ENCODE data around the gene CIC. TPM values are rescaled to one million over a fixed set of nuclear protein-coding genes. Genes with fewer than 3 reads are reported as not detected.

Gene CIC
- total RNA-seq = 10.4 TPM

DNA sequence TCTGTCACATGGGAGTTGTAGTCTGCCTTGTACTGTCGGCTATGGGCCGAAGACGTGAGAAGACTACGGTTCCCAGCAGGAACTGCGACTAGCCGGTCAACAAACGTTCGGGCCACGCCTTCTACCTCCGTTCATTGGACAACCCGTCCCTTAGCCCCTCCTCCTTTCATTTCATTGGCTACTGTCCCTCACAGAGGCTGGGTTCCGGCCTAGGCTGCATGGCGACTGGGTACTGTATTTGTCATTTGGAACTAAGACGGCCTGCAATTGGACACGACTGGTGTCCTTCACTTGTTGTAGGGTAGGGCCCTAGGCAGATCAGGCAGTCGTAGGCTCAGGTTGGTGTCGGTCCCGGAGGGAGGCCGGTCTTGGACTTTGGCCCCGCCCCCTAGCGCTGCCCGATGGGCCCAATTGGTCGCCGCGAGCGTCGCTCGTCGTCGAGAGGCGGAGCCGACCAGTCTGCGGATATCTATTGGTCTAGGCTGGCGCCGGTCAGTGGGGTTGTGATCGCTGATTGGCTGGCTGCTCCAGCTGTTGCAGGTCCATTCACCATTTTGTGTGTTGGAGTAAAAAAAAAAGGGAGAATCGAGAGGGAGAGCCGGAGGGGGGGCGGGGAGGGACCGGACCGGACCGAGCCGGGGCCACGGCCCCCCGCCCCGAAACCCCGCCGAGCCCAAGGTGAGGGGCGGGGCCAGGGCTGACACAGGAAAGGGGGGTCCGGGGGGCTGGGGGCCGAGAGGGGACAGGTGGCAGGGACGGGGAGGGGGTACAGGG lies at the start of gene CIC:
TSS of gene CIC (plus strand) at position 549 of the 774 bp plus-strand sequence. CDS start 2,532 bp downstream, outside the sequence.
- Histone ChIP-seq H3K9me3 (ENCODE audit: control insufficient read depth in 3 of 3, low read length in 3 of 3) (no peaks in the 10 kb centered on the region), H3K27me3 (ENCODE audit: control insufficient read depth in 3 of 3, insufficient read depth in 3 of 3, low read length in 3 of 3) (no peaks in the 10 kb centered on the region), H3K4me3 (ENCODE audit: low read length in 3 of 3) (peak within 1 kb of the TSS; percentile 82 to 93 (median 91)), H3K4me1 (ENCODE audit: control insufficient read depth in 3 of 3, insufficient read depth in 3 of 3, low read length in 3 of 3) (peaks cover 29 to 42% (median 38%) of the 10 kb centered on the region in 3 donors), H3K36me3 (ENCODE audit: control insufficient read depth in 3 of 3, insufficient read depth in 3 of 3, low read length in 3 of 3) (peaks cover 10 to 24% (median 13%) of the 10 kb centered on the region in 3 donors), H3K27ac (ENCODE audit: low read depth, low read length) (peak within 1 kb of the TSS; percentile 99), H3K9ac (ENCODE audit: low read depth in 1 of 3, low read length in 3 of 3) (peak within 1 kb of the TSS; percentile 94 to 99 (median 98))

GRCh38 chr19:42219812-42220750 lies 49.0 kb upstream of the CIC start, which contains the start of gene ZNF526:
TSS of gene ZNF526 (plus strand) at chr19:42220312. CDS start at chr19:42224404, 4,092 bp downstream.
- H3K27ac ChIP-seq (ENCODE audit: low read depth, low read length) = peak within 1 kb of the TSS; percentile 89
- no peaks in the 10 kb centered on the region for H3K9me3 ChIP-seq (ENCODE audit: control insufficient read depth in 3 of 3, low read length in 3 of 3)
- H3K4me3 ChIP-seq (ENCODE audit: low read length in 3 of 3) = peak within 1 kb of the TSS; percentile 93 to 95 (median 94)
- no peaks in the 10 kb centered on the region for H3K27me3 ChIP-seq (ENCODE audit: control insufficient read depth in 3 of 3, insufficient read depth in 3 of 3, low read length in 3 of 3)
- peaks cover 13 to 15% (median 15%) of the 10 kb centered on the region in 3 donors for H3K36me3 ChIP-seq (ENCODE audit: control insufficient read depth in 3 of 3, insufficient read depth in 3 of 3, low read length in 3 of 3)
- peaks cover 35 to 59% (median 39%) of the 10 kb centered on the region in 3 donors for H3K4me1 ChIP-seq (ENCODE audit: control insufficient read depth in 3 of 3, insufficient read depth in 3 of 3, low read length in 3 of 3)
- peak within 1 kb of the TSS; percentile 90 to 96 (median 94) for H3K9ac ChIP-seq (ENCODE audit: low read depth in 1 of 3, low read length in 3 of 3)

- H3K4me3 ChIP-seq (ENCODE audit: low read length in 3 of 3) = peak overlapping the region; percentile 93 to 95 (median 94)
- peaks cover 16 to 20% (median 16%) of the 10 kb centered on the region in 3 donors for H3K36me3 ChIP-seq (ENCODE audit: control insufficient read depth in 3 of 3, insufficient read depth in 3 of 3, low read length in 3 of 3)
- H3K27ac ChIP-seq (ENCODE audit: low read depth, low read length) = peak overlapping the region; percentile 89
- peak overlapping the region; percentile 90 to 96 (median 94) for H3K9ac ChIP-seq (ENCODE audit: low read depth in 1 of 3, low read length in 3 of 3)
- no peaks in the 10 kb centered on the region for H3K27me3 ChIP-seq (ENCODE audit: control insufficient read depth in 3 of 3, insufficient read depth in 3 of 3, low read length in 3 of 3)
- H3K9me3 ChIP-seq (ENCODE audit: control insufficient read depth in 3 of 3, low read length in 3 of 3) = no peaks in the 10 kb centered on the region
- H3K4me1 ChIP-seq (ENCODE audit: control insufficient read depth in 3 of 3, insufficient read depth in 3 of 3, low read length in 3 of 3) = peaks cover 33 to 52% (median 36%) of the 10 kb centered on the region in 3 donors
Measured at GRCh38 chr19:42220751-42221097, 48.3 kb upstream of the CIC start.

GRCh38 chr19:42224940-42225717 lies 43.9 kb upstream of the CIC start:
- no peak overlapping the region for H3K9ac ChIP-seq (ENCODE audit: low read depth in 1 of 3, low read length in 3 of 3)
- no peak overlapping the region for H3K4me3 ChIP-seq (ENCODE audit: low read length in 3 of 3)
- no peaks in the 10 kb centered on the region for H3K27me3 ChIP-seq (ENCODE audit: control insufficient read depth in 3 of 3, insufficient read depth in 3 of 3, low read length in 3 of 3)
- H3K27ac ChIP-seq (ENCODE audit: low read depth, low read length) = no peak overlapping the region
- H3K36me3 ChIP-seq (ENCODE audit: control insufficient read depth in 3 of 3, insufficient read depth in 3 of 3, low read length in 3 of 3) = peaks cover 39 to 50% (median 47%) of the 10 kb centered on the region in 3 donors
- no peaks in the 10 kb centered on the region for H3K9me3 ChIP-seq (ENCODE audit: control insufficient read depth in 3 of 3, low read length in 3 of 3)
- H3K4me1 ChIP-seq (ENCODE audit: control insufficient read depth in 3 of 3, insufficient read depth in 3 of 3, low read length in 3 of 3) = peaks cover 8 to 12% (median 9%) of the 10 kb centered on the region in 3 donors

DNA sequence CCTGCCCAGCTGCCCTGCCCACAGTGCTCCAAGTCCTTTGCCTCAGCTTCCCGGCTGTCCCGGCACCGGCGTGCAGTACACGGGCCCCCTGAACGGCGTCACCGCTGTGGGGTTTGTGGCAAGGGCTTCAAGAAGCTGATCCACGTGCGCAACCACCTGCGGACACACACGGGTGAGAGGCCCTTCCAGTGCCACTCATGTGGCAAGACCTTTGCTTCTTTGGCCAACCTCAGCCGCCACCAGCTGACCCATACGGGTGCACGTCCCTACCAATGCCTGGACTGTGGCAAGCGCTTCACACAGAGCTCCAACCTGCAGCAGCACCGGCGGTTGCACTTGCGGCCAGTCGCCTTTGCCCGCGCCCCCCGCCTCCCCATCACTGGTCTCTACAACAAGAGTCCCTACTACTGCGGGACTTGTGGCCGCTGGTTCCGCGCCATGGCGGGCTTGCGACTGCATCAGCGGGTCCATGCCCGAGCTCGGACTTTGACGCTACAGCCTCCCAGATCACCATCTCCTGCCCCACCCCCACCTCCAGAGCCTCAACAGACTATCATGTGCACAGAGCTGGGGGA lies 43.2 kb upstream of the CIC start:
- Histone ChIP-seq H3K9ac (ENCODE audit: low read depth in 1 of 3, low read length in 3 of 3) (no peak overlapping the region), H3K4me3 (ENCODE audit: low read length in 3 of 3) (no peak overlapping the region), H3K36me3 (ENCODE audit: control insufficient read depth in 3 of 3, insufficient read depth in 3 of 3, low read length in 3 of 3) (peaks cover 43 to 55% (median 49%) of the 10 kb centered on the region in 3 donors), H3K4me1 (ENCODE audit: control insufficient read depth in 3 of 3, insufficient read depth in 3 of 3, low read length in 3 of 3) (peaks cover 4 to 6% (median 6%) of the 10 kb centered on the region in 3 donors), H3K27ac (ENCODE audit: low read depth, low read length) (no peak overlapping the region), H3K27me3 (ENCODE audit: control insufficient read depth in 3 of 3, insufficient read depth in 3 of 3, low read length in 3 of 3) (no peaks in the 10 kb centered on the region), H3K9me3 (ENCODE audit: control insufficient read depth in 3 of 3, low read length in 3 of 3) (no peaks in the 10 kb centered on the region)

DNA sequence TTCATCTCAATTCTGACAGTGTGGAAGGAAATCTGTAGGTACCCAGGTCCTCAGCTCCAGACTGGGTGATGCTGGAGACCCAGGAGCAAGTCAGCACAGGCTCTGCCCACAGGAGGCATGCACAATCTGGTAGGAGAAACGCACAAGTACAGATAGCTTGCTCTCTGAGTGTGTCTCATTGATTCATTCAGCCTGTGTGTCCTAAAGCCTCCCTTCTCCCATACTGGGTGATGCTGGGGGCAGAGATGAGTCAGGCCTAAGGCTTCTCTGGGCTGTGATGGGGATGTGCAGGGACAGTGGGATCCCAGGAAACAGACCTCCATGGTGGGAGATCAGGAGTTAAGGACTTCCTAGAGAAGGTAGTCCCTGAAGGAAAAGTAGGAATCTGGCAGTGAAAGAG lies 42.2 kb upstream of the CIC start:
- peaks cover 53 to 66% (median 57%) of the 10 kb centered on the region in 3 donors for H3K36me3 ChIP-seq (ENCODE audit: control insufficient read depth in 3 of 3, insufficient read depth in 3 of 3, low read length in 3 of 3)

DNA sequence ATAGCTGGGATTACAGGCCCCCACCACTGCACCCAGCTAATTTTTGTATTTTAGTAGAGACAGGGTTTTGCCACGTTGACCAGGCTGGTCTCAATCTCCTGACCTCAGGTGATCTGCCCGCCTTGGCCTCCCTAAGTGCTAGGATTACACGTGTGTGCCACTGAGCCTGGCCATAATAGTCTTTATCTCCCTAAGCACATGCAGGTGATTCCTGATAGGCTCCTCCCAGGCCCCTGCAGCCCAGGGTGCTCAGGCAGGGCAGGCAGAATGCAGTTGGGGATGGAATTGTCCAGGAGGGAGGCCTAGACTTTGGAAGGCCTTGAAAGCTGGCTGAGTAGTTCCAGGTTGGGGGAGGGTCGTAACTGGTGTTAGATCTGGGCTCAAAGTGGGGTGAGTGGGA lies 40.4 kb upstream of the CIC start:
- peaks cover 70 to 81% (median 73%) of the 10 kb centered on the region in 3 donors for H3K36me3 ChIP-seq (ENCODE audit: control insufficient read depth in 3 of 3, insufficient read depth in 3 of 3, low read length in 3 of 3)
- H3K4me1 ChIP-seq (ENCODE audit: control insufficient read depth in 3 of 3, insufficient read depth in 3 of 3, low read length in 3 of 3) = no peaks in the 10 kb centered on the region
- H3K27me3 ChIP-seq (ENCODE audit: control insufficient read depth in 3 of 3, insufficient read depth in 3 of 3, low read length in 3 of 3) = no peaks in the 10 kb centered on the region
- no peak overlapping the region for H3K27ac ChIP-seq (ENCODE audit: low read depth, low read length)
- H3K9ac ChIP-seq (ENCODE audit: low read depth in 1 of 3, low read length in 3 of 3) = no peak overlapping the region
- H3K9me3 ChIP-seq (ENCODE audit: control insufficient read depth in 3 of 3, low read length in 3 of 3) = no peaks in the 10 kb centered on the region
- H3K4me3 ChIP-seq (ENCODE audit: low read length in 3 of 3) = no peak overlapping the region

More for the DNA sequence above, 42.2 kb upstream of the CIC start:
- H3K27ac ChIP-seq (ENCODE audit: low read depth, low read length) = no peak overlapping the region
- no peak overlapping the region for H3K9ac ChIP-seq (ENCODE audit: low read depth in 1 of 3, low read length in 3 of 3)
- no peaks in the 10 kb centered on the region for H3K4me1 ChIP-seq (ENCODE audit: control insufficient read depth in 3 of 3, insufficient read depth in 3 of 3, low read length in 3 of 3)
- H3K4me3 ChIP-seq (ENCODE audit: low read length in 3 of 3) = no peak overlapping the region
- H3K9me3 ChIP-seq (ENCODE audit: control insufficient read depth in 3 of 3, low read length in 3 of 3) = no peaks in the 10 kb centered on the region
- H3K27me3 ChIP-seq (ENCODE audit: control insufficient read depth in 3 of 3, insufficient read depth in 3 of 3, low read length in 3 of 3) = no peaks in the 10 kb centered on the region

DNA sequence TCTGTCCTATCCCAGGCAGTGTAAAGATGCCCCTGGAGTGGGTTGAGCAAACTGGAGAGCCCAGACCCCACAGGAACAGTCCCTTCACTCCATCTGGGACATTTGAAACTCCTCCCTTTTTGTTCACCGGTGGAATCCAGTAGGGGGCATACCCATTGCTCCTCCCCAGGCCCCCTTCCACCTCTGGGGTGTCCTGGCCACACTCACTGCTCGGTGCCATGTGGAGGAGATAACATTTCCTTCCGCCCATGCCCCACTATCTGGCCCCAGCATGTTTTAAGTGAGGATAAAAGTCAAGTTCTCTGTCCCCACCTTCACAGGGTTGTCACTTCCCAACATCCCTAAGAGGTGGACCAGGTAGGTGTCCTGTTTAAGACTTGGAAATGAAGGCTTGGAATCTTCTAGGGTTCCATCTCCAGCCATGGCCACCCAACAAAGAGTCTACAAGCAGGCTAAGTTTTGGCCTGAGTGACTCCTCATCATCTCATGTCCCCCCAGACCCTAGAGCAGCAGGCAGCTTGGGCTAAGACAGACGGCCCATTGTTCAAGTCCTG lies 39.7 kb upstream of the CIC start:
- H3K4me1 ChIP-seq (ENCODE audit: control insufficient read depth in 3 of 3, insufficient read depth in 3 of 3, low read length in 3 of 3) = no peaks in the 10 kb centered on the region
- H3K36me3 ChIP-seq (ENCODE audit: control insufficient read depth in 3 of 3, insufficient read depth in 3 of 3, low read length in 3 of 3) = peaks cover 73 to 84% (median 78%) of the 10 kb centered on the region in 3 donors
- H3K9me3 ChIP-seq (ENCODE audit: control insufficient read depth in 3 of 3, low read length in 3 of 3) = no peaks in the 10 kb centered on the region
- H3K4me3 ChIP-seq (ENCODE audit: low read length in 3 of 3) = no peak overlapping the region
- no peak overlapping the region for H3K9ac ChIP-seq (ENCODE audit: low read depth in 1 of 3, low read length in 3 of 3)
- H3K27ac ChIP-seq (ENCODE audit: low read depth, low read length) = no peak overlapping the region
- H3K27me3 ChIP-seq (ENCODE audit: control insufficient read depth in 3 of 3, insufficient read depth in 3 of 3, low read length in 3 of 3) = no peaks in the 10 kb centered on the region

DNA sequence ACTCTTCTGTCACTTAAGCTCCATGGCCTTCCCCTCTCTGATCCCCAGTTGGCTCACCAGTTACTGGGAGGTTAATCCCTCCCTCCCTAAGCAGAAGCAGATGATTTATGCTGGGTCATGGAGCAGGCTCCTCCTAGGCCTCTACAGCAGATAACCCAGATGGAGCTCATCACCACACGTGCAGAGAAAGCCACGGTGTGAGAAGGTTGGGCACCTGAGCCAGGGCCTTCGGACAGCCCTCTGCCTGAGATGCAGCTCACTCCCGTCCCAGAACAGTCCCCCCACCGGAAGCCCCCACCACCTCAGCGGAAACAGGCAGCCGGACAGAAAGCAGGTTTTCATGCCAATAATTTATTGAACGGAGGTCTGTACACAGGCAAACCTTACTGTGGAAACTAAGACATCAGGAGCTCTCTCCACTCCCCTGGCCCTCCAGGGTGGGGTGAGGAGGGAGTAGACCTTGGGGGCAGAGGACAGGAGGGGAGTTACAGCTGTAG lies 39.1 kb upstream of the CIC start:
- no peaks in the 10 kb centered on the region for H3K27me3 ChIP-seq (ENCODE audit: control insufficient read depth in 3 of 3, insufficient read depth in 3 of 3, low read length in 3 of 3)
- H3K36me3 ChIP-seq (ENCODE audit: control insufficient read depth in 3 of 3, insufficient read depth in 3 of 3, low read length in 3 of 3) = peaks cover 71 to 81% (median 75%) of the 10 kb centered on the region in 3 donors
- H3K9ac ChIP-seq (ENCODE audit: low read depth in 1 of 3, low read length in 3 of 3) = peak overlapping the region in 1 of 3 donors; percentile 35
- no peaks in the 10 kb centered on the region for H3K9me3 ChIP-seq (ENCODE audit: control insufficient read depth in 3 of 3, low read length in 3 of 3)
- no peak overlapping the region for H3K4me3 ChIP-seq (ENCODE audit: low read length in 3 of 3)
- no peak overlapping the region for H3K27ac ChIP-seq (ENCODE audit: low read depth, low read length)
- H3K4me1 ChIP-seq (ENCODE audit: control insufficient read depth in 3 of 3, insufficient read depth in 3 of 3, low read length in 3 of 3) = no peaks in the 10 kb centered on the region
